ENCODE measurements around the gene PRSS27.
"Not testable (repeated sequence)": the region's sequence is repeated elsewhere in the genome, so short reads cannot be mapped to it uniquely, and the experiment has no call there.

- TF ChIP-seq CTCF, POLR2A (IDR thresholded peaks at IDR 0.05): not testable (repeated sequence)
These were observed 23.3 kb downstream of the PRSS27 start for GRCh38 chr16:2696601-2697250.
